ENCODE results near the gene NXPE1.
"Not testable (repeated sequence)": the region's sequence is repeated elsewhere in the genome, so short reads cannot be mapped to it uniquely, and the experiment has no call there.

NXPE1 gene

DNA sequence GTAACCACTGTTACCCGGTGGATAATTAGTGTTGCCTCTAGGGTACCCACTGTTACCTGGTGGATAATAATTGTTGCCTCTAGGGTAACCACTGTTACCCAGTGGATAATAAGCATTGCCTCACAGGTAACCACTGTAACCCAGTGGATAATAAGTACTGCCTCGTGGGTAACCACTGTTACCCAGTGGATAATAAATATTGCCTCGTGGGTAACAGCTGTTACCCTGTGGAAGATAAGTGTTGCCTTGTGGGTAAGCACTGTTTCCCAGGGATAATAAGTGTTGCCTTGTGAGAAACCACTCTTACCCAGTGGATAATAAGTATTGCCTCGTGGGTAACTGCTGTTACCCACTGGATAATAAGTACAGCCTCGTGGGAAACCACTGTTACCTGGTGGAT lies 45.2 kb upstream of the NXPE1 start:
- TF ChIP-seq, protein P1, sequence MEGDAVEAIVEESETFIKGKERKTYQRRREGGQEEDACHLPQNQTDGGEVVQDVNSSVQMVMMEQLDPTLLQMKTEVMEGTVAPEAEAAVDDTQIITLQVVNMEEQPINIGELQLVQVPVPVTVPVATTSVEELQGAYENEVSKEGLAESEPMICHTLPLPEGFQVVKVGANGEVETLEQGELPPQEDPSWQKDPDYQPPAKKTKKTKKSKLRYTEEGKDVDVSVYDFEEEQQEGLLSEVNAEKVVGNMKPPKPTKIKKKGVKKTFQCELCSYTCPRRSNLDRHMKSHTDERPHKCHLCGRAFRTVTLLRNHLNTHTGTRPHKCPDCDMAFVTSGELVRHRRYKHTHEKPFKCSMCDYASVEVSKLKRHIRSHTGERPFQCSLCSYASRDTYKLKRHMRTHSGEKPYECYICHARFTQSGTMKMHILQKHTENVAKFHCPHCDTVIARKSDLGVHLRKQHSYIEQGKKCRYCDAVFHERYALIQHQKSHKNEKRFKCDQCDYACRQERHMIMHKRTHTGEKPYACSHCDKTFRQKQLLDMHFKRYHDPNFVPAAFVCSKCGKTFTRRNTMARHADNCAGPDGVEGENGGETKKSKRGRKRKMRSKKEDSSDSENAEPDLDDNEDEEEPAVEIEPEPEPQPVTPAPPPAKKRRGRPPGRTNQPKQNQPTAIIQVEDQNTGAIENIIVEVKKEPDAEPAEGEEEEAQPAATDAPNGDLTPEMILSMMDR (conservative IDR thresholded peaks at IDR 0.05; ENCODE audit: low read length), result no peak
- H3K4me3 ChIP-seq (ENCODE audit: low read length), result no peak overlapping the region
- DNase-seq (ENCODE audit: low read depth), result no peak

DNA sequence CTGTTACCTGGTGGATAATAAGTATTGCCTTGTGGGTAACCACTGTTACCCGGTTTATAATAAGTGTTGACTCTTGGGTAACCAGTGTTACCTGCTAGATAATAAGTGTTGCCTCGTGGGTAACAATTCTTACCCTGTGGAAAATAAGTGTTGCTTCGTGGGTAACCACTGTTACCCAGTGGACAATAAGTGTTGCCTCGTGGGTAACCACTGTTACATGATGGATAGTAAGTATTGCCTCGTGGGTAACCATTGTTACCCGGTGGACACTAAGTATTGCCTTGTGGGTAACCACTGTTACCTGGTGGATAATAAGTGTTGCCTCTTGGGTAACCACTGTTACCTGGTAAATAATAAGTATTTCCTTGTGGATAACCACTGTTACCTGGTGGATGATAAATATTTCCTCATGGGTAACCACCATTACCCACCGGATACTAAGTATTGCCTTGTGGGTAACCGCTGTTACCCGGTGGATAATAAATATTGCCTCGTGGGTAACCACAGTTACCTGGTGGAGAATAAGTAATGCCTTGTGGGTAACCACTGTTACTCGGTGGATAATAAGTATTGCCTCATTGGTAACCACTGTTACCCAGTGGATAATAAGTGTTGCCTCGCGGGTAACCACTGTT lies 44.6 kb upstream of the NXPE1 start:
- TF ChIP-seq, protein P1 (conservative IDR thresholded peaks at IDR 0.05; ENCODE audit: low read length), result no peak
- H3K4me3 ChIP-seq (ENCODE audit: low read length), result no peak overlapping the region
- no peak for DNase-seq (ENCODE audit: low read depth)

DNA sequence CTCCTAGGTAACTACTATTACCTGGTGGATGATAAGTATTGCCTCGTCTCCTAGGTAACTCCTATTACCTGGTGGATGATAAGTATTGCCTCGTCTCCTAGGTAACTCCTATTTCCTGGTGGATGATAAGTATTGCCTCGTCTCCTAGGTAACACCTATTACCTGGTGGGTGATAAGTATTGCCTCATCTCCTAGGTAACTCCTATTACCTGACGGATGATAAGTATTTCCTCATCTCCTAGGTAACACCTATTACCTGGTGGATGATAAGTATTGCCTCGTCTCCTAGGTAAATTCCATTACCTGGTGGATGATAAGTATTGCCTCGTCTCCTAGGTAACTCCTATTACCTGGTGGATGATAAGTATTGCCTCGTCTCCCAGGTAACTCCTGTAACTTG lies 43.5 kb upstream of the NXPE1 start:
- not testable (repeated sequence) for H3K4me3 ChIP-seq (ENCODE audit: low read length); DNase-seq (ENCODE audit: low read depth)

DNA sequence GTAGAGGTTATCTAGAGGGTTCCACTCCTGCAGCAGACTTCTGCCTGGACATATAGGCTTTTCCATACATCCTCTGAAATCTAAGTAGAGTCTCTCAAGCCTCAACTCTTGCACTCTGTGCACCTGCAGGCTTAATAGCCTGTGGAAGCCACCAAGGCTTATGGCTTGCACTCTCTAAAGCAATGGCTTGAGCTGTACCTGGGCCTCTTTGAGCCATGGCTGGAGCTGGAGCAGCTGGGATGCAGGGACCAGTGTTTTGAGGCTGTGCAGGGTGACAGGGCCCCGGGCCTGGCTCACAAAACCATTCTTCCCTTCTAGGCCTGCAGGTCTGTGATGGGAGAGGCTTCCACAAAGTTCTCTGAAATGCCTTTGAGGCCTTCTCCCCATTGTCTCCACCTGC lies 38.8 kb upstream of the NXPE1 start:
- no peak for DNase-seq (ENCODE audit: low read depth)
- TF ChIP-seq, protein P1 (conservative IDR thresholded peaks at IDR 0.05; ENCODE audit: low read length), result no peak
- no peak overlapping the region for H3K4me3 ChIP-seq (ENCODE audit: low read length)

DNA sequence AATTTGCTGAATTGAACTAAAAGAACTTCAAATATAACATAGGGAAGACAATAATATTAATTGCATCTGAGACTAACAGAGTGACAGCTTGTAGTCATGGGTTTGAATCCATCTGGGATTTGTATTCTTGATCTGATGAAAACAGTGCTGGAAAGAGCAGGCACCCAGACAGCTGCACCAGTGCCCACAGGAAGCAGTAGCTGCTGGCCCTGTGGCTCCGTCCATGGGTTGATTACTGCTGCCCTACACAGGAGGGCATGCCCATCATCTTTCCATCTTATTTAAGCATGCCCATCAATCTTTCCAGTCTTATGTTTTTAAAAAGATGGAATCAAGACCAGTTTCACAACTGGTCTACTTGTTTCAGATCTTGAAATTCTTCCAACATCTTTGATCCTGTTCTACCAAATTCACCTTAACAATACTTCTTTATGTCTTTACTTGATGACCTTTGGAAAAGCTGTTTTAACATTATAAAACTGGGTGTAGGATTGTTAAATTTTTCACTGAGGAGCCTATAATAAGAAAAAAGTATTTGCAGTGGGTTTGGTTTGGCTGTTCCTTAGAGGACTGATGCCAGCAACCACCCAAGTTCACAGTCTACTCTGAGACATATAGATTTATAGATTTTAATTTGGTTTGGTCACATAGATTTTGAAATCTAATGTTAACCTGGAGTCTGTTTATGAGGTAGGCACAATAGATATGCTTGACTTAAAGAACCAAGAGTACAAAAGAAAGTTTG lies 36.7 kb upstream of the NXPE1 start:
- no peak for DNase-seq (ENCODE audit: low read depth)
- TF ChIP-seq, protein P1 (conservative IDR thresholded peaks at IDR 0.05; ENCODE audit: low read length), result no peak
- H3K4me3 ChIP-seq (ENCODE audit: low read length), result no peak overlapping the region

DNA sequence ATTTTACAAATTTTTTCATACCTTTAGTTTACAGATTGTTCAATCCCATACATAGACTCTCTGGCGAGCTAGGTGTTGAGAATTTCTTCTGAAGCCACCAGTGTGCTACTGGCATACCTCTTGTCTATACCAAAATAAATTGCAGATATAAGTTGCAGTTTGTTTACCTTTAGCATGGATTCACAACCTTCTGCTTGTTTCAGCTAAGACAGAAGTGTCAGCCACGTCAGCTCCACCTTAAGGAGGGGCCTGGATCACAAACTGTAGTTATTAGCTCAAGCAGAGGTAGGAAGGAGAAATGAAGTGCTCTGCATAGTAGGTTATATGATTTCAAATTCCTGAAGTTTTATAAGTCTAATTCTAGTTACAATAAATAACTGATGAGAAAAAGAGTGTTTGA lies 35.9 kb upstream of the NXPE1 start, which contains the start of gene NXPE4:
NXPE4 (minus strand) TSS at position 216 of the 400 bp plus-strand sequence. CDS start 1,027 bp downstream, outside the sequence.
- DNase-seq (ENCODE audit: low read depth), result no peak
- TF ChIP-seq, protein P1 (conservative IDR thresholded peaks at IDR 0.05; ENCODE audit: low read length), result no peak
- H3K4me3 ChIP-seq (ENCODE audit: low read length), result no peak within 1 kb of the TSS

DNA sequence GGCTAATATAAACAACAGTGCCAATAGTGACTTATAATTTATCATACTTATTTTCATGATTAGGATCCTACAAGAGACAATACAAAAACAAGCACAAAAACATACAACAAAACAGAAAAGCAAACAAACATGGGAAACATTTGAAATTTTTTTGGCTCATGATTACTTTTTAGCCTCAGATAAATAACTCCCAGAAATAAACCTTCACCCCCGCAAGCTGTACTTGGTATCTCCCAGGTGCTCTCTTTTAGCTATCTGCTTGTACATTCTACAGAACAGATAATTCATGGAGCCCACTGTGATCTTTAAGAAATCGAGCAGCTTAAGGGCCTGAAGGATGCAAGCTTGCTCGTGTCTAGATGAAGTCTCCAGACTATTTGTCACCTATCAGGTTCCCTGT lies 35.0 kb upstream of the NXPE1 start:
- no peak overlapping the region for H3K4me3 ChIP-seq (ENCODE audit: low read length)
- no peak for DNase-seq (ENCODE audit: low read depth)
- TF ChIP-seq, protein P1 (conservative IDR thresholded peaks at IDR 0.05; ENCODE audit: low read length), result no peak
